Stimulated activated CD4-positive, alpha-beta T cell treated with anti-CD3 and anti-CD28 coated beads, TNF-alpha, amount 100 ng/mL, for 48 hours (primary cell): ENCODE measurements around the gene OR51B4.
"Not testable (repeated sequence)": the region's sequence is repeated elsewhere in the genome, so short reads cannot be mapped to it uniquely, and the experiment has no call there.

ENCODE experiments used
- DNase-seq, 3 donors: peaks; one replicate each; pipeline ENCODE4 v3.0.0-alpha.2; 2020; ENCODE audit warnings: low read depth in 3 of 3

OR51B4 gene, protein sequence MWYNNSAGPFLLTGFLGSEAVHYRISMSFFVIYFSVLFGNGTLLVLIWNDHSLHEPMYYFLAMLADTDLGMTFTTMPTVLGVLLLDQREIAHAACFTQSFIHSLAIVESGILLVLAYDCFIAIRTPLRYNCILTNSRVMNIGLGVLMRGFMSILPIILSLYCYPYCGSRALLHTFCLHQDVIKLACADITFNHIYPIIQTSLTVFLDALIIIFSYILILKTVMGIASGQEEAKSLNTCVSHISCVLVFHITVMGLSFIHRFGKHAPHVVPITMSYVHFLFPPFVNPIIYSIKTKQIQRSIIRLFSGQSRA

DNA sequence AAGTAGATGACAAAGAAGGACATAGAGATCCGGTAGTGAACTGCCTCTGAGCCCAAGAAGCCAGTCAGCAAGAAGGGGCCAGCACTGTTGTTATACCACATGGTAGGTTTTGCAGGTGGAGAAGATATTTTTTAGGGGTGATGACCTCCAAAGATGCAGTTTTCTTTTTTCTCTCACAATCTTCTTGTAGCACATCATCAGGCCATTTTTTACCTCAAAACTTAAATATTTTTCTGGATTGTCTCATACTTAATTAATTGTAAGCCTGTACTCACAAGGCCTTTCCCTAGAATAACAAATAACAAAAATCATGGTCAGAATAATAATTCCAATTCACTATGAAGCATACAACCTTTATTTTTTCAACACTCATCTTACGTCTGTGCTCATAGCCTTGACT lies at the start of gene OR51B4:
Gene OR51B4, minus strand, starts transcription at position 101 of the 400 bp plus-strand sequence. Its CDS starts 0 bp downstream, at position 101.
- no peak for DNase-seq

DNA sequence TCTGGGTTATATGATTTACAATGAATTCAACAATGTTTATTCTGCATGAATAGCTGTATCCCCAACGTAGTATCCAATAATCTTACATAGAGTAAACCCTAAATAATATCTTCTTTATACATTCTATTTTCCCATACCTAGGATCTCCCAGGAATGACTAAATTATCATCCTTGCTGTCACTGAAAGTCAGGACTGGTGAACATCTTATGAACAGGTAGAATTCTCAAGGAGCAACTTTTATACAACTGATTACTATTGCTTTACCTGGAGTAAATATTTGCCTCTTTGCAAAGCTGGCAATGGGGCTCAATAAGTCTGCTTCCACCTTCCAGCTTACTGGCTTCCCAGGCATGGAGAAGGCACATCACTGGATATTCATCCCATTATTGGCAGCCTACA lies 49.5 kb upstream of the OR51B4 start, which contains the start of gene OR51B6:
Gene OR51B6, plus strand, starts transcription at position 301 of the 400 bp plus-strand sequence. Its CDS starts 0 bp downstream, at position 301.
- no peak for DNase-seq

DNA sequence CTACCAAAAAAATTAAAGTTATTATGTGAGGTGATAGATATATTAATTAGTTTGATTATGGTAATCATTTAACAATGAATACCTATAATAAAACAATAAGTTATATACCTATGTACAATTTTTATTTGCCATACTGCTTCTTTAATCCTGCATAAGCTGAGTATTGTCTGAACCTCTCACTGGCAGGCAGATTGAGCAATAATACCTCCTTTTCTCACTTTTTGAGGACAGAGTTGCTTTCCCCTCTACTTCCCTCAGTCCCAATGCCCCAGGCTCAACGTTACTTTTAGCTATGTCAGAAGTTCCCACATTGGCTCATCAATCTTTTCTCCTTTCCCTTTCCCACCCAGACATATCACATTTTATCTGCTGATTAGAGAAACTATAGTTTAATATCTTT lies 47.8 kb upstream of the OR51B4 start:
- no peak for DNase-seq

DNA sequence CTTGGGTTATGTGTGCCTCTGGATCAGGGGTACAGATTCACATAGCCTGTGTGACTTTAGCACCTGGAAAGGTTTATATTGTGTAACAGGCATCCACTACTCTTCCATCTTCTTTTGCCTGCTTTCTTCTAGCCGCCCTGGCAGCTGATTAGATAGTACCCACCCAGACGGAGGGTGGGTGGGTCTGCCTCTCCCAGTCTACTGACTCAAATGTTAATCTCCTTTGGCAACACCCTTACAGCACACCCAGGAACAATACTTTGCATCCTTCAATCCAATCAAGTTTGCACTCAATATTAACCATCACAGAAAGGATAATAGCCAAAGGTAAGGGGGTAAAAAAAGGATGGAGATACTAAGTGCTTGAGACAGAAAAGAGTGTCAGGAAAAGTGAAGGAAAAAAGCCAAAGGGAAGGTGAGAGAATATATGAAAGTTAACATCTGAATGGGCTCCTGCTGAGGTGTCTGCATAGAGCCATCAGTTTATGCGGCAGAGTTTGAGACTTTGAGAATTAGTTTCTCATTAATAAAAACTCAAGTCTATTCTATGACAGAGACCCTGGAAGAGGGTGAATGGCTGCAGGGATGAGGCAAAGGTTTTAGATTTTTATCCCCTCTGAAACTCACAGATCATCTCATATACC lies 46.9 kb upstream of the OR51B4 start:
- DNase-seq, result no peak

DNA sequence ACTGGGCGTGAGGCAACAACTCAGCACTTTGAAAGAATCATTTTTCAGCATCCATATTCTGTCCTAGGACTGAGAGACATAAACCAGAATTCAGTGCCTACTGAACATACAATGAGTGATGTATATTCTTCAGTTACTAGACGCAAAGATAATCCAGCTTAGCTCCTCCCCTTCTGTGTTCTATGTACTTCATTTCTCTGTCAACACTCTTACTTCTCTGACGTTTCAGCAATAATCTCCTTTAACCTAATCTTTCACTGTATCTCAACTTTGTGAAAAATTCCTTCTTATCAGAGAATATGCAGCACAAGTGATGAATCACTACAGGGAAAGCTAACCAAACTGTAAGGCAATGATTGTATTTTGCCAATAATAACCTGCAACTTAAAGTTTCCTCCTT lies 44.1 kb upstream of the OR51B4 start:
- DNase-seq, result no peak

DNA sequence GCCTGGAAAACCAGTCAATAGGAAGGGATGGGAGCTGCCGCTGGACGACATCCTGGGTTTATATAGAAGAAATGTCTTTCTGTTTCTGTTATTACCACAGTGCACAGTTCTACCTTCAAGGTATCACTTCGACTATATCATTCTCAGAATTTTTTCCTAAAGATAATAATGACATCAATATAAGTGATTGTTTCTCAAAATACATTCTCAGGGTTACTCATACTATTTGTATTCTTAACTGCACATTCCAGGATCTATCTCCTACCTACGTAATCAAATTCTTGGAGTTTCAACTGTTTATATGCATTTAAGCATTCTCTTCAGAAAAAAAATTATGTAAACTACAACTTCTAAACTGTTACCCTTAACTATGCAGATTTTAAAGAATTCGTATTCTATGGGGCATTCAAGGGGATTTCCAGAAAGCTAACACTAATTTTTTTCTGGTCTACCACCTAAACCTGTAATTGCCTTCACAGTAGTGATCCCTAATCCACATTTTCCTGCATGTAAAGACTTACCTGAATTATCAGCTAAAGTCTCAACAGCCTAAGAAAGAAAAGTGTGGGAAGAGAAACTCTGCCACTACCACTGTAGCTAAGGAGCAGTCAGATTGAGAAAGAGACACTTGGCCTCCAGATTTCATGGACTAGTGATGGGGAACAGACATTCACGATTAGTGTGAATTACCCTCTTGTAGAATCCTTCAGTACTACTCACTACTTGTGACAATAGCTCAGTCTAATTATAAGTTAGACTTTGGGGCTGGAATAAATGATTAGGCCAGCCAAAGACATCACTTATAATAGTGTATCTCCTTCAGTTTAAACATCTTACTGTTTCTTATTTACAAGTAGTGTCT lies 42.0 kb upstream of the OR51B4 start, which contains the start of gene OR51B5:
Gene OR51B5, minus strand, starts transcription at position 51 of the 862 bp plus-strand sequence. Its CDS starts 0 bp downstream, at position 51.
- DNase-seq, result no peak

DNA sequence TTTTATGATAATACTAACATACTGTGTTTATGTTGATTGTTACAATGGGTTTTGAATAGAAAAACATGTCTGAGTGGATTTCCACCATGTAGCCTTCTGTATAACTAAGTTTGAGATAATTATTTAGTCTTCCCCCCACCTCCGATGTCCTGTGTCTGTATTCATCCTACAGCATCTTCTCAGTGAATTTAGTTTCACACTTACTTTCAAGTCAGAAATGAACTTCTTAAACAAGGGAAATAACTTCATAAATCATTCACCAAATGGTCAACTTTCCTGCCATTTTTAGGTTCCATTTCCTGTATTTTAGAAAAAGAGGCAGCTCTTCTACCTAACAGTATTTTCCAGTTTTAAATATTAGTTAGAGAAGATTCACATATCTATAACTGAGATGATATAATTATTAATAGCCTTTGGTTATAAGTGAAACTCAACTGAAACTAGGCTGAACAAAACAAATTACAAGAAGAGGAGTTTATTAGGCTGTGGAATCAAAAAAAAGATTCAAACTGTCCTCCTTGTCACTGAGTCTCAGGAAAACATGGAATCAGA lies 38.1 kb upstream of the OR51B4 start:
- no peak for DNase-seq

DNA sequence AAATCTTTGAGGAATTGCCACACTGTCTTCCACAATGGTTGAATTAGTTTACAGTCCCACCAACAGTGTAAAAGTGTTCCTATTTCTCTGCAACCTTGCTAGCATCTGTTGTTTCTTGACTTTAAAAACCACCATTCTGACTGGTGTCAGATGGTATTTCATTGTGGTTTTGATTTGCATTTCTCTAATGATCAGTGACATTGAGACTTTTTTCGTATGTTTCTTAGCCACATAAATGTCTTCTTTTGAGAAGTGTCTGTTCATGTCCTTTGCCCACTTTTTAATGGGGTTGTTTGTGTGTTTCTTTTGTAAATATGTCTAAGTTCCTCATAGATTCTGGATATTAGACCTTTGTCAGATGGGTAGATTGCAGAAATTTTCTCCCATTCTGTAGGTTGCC lies 35.5 kb upstream of the OR51B4 start:
- not testable (repeated sequence) for DNase-seq

DNA sequence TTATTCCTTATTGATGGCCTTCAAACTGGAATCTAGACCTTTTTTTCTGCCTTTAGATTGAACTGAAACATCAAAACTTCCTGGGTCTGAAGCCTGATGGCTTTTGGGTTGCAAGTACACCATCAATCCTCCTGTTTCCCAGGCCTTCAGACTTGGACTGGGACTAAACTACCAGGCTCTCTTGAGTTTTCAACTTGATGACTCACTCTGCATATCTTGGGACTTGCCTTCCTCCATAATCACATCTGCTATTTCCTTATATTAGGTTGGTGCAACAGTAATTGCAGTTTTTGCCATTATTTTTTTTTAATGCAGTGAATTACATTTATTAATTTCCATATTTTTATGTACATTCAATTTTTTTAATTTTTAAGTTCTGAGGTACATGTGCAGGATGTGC lies 34.6 kb upstream of the OR51B4 start:
- no peak for DNase-seq

DNA sequence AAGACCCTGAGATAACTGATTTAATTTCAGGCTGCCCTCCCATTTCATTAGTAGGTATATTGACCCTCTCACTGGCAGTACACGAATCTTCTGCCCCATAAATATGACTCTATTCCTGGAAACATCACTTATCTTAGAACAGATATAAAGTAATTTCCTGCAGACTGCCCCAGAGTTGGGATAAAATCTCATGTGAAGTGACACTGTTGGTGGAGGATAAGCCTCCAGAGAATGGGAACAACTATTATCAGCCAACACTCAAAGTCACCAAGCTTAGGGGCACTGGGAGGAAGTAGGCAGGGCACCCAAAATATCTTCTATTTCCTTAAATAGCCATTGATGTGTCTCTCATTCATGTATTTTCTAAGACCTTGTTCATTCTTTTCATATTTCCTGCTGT lies 33.4 kb upstream of the OR51B4 start:
- DNase-seq, result no peak

DNA sequence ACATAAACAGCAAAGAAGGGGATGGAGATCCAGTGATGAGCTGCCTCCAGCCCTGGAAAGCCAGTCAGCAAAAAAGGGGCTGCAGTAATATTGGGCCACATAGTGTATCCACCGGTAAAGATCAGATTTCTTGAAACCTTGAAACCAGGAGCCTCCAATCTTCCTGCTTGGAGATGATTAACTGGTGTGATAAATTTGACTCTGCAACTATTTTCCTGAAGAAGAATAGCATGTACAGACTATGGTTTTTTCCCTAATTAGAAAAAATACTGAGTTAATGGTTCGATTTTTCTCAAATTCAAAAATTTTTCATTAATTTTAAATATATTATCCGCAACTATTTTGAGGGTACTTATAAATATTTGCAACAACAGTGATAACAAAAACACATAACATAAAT lies 22.5 kb upstream of the OR51B4 start, which contains the start of gene OR51B2:
Gene OR51B2, minus strand, starts transcription at position 101 of the 400 bp plus-strand sequence. Its CDS starts 0 bp downstream, at position 101.
- no peak for DNase-seq

DNA sequence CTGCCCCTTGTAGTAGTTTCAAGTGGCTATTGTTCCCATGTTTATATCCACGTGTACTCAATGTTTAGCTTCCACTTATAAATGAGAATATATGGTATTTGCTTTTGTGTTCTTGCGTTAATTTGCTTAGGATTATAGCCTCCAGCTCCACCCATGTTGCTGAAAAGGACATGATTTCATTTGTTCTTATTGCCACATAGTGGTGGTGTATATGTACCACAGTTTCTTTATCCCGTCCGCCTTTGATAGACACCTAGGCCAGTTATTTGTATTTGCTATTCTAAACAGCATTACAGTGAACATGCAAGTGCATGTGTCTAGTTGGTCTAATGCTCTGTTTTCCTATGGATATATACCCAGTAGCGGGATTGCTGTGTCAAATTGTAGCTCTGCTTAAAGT lies 15.5 kb upstream of the OR51B4 start:
- DNase-seq, result no peak

DNA sequence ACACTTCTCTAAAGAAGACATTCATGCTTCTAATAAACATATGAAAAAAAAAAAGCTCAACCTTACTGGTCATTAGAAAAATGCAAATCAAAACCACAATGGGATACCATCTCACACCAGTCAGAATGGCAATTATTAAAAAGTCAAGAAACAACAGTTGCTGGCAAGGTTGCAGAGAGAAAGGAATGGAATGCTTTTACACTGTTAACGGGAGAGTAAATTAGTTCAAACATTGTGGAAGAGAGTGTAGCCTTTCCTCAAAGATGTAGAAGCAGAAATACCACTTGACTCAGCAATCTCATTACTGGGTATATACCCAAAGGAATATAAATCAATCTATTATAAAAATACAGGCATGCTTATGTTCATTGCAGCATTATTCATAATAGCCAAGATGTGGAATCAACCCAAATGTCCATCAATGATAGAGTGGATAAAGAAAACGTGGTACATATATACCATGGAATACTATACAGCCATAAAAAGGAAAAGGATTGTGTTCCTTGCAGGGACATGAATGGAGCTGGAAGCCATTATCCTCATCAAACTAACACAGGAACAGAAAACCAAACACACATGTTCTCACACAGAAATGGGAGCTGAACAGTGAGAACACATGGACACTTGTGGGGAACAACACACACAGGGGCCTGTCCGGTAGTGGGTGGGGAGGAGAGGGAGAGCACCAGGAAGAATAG lies 11.7 kb upstream of the OR51B4 start:
- not testable (repeated sequence) for DNase-seq

DNA sequence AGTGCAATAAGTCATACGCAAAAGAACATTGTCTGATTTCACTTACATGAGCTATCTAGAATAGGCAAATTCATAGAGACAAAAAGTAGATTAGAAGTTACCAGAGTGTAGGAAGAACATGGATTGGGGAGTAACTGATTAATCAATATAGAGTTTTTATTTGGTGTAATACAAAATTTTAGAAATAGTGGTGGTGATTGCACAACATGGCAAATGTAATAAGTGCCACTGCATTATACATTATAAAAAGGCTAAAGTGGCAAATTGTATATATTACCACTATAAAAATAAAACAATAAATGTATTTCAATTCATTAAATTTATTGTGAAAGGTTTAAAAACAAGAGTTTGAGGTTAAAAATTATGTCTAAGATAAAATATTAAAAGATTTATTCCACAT lies 8.7 kb upstream of the OR51B4 start:
- no peak for DNase-seq

DNA sequence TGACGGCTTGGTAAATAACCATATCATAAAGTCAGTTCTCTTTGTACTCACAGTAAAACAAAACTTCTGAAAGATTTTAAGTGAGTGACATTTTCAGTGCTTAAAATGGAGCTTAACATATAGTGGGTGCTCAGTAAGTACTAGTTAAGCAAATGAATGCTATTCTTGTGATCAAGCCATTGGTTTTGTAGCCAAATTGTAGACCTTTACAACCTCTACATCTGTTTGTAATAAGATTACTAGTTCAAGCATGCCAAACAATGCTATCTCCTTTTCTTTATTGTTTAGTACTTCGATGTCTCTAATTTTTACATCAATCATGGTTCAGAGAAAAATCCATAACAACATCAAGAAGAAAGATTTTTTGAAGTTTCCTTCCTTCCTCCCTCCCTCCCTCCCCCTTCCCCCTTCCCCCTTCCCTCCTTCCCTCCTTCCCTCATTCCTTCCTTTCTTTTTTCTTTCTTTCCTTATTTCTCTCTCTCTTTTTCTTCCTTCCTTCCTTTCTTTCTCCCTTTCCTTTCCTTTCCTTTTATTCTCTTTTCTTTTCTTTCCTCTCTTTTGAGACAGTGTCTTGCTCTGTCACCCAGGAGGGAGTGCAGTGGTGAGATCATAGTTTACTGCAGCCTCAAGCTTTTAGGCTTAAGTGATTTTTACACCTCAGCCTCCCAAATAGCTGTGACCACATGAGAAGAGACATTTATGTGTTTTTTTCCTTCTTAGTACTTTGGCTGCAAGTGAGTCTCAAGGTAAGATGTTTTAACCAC lies 5.7 kb upstream of the OR51B4 start:
- DNase-seq, result no peak

DNA sequence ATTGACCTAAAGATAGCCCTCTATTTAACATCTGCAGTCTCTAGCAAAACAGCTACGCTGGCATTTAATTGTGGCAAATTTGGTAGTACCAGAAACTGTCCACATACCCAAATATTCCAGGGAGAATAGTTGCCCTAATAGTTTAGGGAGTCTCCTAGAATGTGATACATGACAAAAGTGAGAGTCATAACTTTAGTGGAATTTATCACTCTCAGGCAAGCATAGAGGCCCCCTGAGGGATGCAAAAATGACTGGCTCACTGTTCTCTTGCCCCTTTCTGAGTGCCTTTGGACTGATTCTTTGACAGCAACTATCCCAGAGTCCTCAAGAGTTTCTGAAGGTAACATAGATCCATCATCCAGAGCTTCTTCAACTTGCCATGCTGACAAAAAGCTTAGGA lies 2.3 kb upstream of the OR51B4 start:
- no peak for DNase-seq

DNA sequence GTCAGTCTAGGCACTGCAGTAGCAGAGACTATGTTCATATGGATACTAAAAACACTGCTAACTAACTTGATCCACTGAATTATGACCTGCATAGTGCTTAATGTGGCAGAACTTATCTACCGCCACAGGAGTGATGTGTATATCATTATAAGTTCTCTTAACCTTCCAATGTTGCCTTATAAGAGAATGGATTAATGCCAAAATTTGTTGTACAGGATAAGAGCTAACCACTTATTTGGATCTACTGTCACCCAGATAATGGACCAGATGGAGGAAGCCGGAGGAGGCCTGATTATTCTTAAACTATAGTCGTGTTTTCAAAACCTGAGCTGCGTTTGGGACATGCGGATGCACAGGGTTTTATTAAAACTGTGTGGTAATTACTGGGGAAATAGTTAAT lies 1.9 kb upstream of the OR51B4 start:
- no peak for DNase-seq

DNA sequence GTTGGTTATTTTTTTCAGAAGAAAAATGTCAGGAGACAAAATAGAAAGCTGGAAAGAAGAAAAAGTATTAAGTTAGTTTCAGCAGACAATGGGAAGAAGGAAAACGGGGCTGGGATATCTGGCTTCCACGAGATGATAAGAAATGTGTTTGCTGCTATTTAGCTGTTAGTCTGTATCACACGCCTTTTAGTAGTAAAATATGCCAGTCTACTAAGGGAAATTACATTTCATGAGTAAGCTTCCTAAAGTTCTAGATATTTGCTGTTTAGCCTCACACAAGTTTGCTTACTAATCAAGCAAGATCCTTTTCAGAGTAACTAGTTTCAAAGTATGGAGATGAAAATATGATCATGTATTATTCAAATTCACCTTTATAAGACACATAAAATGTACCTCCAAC lies 1.5 kb downstream of the OR51B4 start:
- DNase-seq, result no peak

DNA sequence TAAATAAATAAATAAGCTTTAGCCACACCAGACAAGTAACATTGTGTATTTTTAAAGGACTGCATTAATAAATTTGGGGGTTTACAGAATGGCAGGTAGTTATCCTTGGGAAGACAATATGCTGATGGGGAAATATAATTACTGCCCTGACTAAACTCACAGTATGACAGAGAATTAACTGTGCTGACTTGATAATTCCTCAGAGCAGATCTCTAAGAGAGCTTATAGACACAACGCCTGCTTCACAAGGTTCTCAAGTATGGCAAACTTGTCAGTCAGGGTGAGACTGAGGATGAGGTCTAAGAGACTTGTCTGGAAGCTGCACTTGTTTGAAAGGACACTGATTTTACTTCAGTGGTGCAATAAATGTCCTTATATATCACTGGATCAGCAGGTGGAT lies 3.3 kb downstream of the OR51B4 start:
- no peak for DNase-seq

DNA sequence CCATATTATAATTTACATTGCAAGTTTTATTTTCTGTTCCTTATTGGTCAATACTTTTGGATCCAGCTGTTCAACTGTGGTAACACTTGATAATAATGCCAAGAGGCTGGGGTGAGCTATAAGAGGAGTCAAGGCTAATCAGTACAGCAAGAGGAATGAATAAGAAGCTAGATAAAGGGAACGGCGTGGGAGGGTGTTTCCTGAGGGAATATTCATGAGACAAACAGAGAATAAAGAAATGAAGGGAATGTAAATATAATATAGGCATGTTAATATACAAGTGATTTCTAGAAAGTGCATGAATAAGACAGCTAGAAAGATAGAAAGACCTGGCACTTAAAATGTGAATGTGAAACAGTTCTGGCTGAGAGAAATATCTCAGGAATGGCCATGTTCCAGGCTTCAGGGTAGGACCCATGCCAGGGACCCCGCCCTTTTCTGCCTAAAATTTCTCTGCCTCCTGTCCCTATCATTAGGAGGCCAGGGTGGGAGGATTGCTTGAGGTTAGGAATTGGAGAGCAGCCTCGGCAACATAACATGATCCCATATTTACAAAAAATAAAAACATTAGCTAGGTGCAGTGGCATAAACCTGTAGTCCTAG lies 3.9 kb downstream of the OR51B4 start:
- no peak for DNase-seq
